Posterior cingulate gyrus (tissue), 11 donors: ENCODE measurements around the gene MCF2L.

Experiments
- DNase-seq, 10 donors: peaks; one replicate each; pipeline versions ENCODE4 v3.0.0 to v3.0.0-alpha.2; 2020 to 2021; ENCODE audit warnings: mixed read lengths in 3 of 10
- intact Hi-C: fragments of 100-400 bp; cut with DNase I; formaldehyde crosslinking; loops from one replicate; pipeline ENCODE4 v1.15.1; 2023

The MCF2L gene

DNA sequence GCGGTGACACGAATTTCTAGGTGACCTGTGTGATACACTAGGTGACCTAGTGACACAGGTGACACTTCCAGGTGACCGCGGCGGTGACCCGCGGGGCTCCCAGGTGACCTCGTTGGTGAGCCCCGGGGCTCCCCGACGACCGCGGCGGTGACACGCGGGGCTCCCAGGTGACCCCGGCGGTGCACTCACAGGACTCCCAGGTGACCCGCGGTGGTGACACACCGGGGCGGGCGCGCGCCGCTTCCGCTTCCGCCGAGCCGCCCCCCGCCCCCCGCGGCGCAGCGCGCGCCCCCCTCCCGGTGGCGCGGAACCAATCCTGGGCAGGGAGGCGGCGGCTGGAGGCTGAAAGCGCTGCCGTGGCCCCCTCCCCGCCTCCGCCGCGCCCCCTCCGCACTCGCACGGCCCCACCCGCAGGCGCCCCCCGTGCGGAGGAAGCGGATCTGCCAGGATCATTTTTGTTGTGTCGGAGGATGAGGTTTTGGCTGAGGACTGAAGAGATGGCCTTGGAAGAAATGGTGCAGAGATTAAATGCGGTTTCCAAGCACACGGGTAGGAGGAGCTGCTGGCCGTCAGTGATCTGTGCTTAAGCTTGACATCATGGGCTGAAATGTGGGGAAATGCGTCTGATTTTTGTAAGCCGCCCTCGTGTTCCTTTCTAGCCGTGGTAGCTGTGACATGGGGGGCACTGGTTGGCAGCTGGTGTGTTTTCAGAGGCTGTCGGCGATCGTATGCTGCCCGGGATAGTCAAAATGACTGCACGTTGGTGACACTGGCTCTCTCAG lies at the start of gene MCF2L:
MCF2L (plus strand) TSS at position 305 of the 782 bp plus-strand sequence; CDS start at position 471, 166 bp downstream.
- peak in 6 of 10 donors; percentile 48 to 93 (median 72) for DNase-seq
- intact Hi-C loops, result no loop called here

- no peak for DNase-seq
- intact Hi-C loops, result no loop called here
Measured at GRCh38 chr13:112923962-112924361, 45.1 kb upstream of the MCF2L start.

DNA sequence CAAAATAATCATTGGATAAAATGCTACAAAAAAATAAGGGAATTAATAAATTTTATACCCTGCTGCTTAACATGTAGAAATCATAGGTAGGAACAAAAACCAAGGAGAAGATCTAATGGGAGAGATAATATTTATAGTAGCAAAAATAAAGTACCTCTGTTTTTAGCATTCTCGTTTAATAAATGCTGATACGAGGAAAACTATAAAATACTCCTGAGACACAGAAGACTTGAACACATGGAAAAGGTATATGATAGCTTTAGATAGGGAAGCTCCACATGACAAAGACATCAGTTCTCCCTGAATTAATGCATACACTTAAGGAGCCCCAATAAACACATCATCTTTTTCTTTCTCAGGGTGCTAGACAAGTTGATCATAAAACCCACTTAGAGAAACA lies 44.6 kb upstream of the MCF2L start:
- intact Hi-C loops, result no loop called here
- no peak for DNase-seq

- intact Hi-C loops, result no loop called here
- DNase-seq, result no peak
Measured at GRCh38 chr13:112926003-112926402, 43.0 kb upstream of the MCF2L start.

GRCh38 chr13:112926993-112927392 lies 42.0 kb upstream of the MCF2L start:
- intact Hi-C loops, result no loop called here
- DNase-seq, result no peak

GRCh38 chr13:112928020-112928971 lies 40.7 kb upstream of the MCF2L start:
- intact Hi-C loops, result no loop called here
- no peak for DNase-seq

DNA sequence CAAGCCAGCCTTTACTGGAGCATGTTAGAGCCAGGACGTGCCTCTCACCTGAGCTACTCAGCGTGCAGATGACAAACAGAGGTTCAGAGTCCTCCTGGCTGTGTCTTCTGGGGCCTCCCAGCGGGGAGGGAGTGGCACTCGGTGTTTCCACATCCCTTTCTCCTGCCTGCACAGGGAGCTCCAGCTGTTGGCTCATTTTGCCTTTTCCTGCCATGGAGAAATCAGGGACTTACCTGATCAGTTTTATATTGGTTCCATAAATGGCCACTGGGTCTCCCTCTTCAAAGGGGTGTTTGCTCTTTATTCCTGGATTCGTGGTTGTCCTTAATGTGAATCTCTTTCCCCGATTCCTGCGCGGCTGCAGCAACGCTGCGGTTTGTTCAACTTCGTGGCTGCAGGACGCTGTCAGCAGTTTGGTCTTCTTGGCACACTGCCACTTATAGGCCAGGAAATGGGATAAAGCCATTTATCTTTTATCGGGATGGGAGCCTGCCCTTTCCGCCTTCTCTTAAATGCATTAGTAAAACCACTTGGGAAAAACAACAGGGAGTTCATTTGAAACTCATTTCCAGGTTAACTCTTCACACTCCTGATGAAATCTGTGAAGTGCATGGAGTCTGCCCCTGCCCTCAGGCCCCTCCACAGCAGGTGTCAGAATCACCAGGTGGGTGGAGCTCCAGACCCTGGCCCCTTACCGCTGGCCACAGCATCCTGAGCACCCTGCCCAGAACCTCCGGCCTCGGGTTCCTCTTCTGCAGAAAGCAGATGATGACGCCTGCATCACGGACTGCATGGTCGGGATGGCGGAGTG lies 39.8 kb upstream of the MCF2L start:
- intact Hi-C loops, result no loop called here
- no peak for DNase-seq

DNA sequence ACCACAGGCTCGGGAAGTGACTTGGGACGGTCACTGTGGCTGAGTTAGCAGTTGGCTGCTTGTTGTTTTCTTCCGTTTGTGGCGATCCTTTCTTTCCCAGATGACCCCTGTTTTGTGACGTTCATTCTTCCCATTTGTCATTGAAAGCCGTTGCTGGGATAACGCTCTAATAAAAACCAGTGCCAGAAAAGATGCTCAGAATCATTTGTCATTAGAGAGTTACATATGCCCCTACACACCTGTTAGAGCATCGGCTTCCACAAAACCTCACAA lies 39.3 kb upstream of the MCF2L start:
- intact Hi-C loops, result no loop called here

GRCh38 chr13:112930192-112930591 lies 38.8 kb upstream of the MCF2L start:
- DNase-seq, result no peak
- intact Hi-C loops, result no loop called here

More for the DNA sequence above, 39.3 kb upstream of the MCF2L start:
- DNase-seq, result no peak

- intact Hi-C loops, result no loop called here
- DNase-seq, result peak in 2 of 10 donors; percentile 38 to 86
Measured at GRCh38 chr13:112931028-112931934, 37.7 kb upstream of the MCF2L start.

- DNase-seq, result no peak
- intact Hi-C loops, result no loop called here
Measured at GRCh38 chr13:112932971-112933370, 36.0 kb upstream of the MCF2L start.

DNA sequence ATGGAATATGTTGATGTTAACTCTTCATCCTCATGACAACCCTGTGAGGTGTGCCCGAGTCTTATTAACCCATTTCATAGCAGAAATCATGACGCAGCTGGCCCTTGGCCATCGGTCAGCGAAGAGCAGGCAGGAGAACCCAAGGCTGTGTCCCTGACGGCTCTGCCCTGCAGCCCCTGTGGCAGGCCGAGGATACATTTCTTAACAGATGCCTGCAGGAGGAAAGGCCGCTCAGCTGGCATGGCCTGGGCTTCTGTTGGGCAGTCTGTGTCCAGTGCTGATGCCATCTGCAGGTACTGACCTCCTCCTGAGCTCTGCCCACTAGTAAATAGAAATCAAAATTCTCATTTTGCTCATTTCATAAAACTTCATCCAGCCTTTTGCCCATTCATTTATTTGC lies 35.4 kb upstream of the MCF2L start:
- intact Hi-C loops, result no loop called here
- DNase-seq, result no peak

DNA sequence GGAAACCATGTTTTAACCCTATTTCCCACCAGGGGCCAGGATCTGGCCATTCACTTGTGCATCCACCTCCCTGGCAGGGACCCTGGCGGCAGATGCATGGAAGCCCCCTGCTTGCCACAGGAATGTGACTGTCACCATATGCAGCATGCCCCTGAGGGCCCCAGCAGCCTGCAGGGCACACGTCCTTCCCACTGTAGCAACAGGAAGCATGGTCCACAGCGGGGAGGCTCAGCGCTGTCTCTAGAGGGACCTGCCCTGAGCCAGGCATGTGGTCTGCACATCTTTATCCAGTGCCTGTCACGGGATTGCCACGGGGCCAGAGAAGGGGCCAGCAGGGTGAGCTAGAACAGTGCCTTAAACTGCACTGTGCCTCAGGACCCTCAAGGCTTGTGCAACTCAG lies 34.9 kb upstream of the MCF2L start:
- intact Hi-C loops, result no loop called here
- DNase-seq, result no peak

GRCh38 chr13:112938680-112939079 lies 30.3 kb upstream of the MCF2L start:
- intact Hi-C loops, result no loop called here
- DNase-seq, result no peak

DNA sequence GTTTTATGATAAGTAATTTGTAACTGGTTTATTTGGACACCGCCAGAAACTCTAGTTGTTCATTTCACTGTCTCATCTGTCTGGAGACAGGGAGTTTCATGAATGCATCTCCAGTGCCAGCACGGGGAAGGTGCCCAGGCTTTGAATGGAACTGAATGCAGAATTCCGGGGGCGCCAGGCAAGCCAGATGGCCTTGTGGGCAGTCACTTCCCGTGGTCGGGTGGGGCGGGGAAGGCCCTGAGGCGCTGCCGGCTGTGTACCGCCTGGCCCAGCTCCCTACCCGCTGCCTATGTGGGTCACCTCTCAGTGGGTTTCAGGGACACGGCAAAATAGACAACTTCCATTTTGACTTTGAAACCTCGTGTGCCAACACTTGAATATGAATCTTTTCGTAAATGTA lies 28.8 kb upstream of the MCF2L start:
- DNase-seq, result peak in 9 of 10 donors; percentile 44 to 95 (median 76)
- intact Hi-C loops, result loop anchor here (10.0 kb wide), 1 partner anchor 455 kb away; no protein-coding TSS in a partner anchor

DNA sequence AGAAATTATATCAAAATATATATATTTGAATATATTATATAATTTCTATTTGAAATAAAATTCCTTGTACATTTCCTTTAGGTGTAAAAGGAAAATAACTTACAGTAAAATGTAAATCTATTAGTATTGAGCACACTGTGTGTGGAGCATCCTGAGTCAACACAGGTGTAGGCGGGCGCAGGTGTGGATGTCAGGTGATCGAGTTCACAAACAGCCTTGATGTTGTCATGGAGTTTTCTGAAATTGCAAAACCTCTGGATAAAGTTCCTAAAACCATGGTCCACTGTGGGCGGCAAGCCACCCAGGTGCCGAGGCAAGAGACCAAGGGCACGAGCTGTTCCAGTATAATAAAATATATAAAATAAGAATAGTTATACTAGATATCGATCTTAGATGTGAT lies 27.7 kb upstream of the MCF2L start:
- no peak for DNase-seq
- intact Hi-C loops, result loop anchor here (10.0 kb wide), 1 partner anchor 453 kb away; no protein-coding TSS in a partner anchor

DNA sequence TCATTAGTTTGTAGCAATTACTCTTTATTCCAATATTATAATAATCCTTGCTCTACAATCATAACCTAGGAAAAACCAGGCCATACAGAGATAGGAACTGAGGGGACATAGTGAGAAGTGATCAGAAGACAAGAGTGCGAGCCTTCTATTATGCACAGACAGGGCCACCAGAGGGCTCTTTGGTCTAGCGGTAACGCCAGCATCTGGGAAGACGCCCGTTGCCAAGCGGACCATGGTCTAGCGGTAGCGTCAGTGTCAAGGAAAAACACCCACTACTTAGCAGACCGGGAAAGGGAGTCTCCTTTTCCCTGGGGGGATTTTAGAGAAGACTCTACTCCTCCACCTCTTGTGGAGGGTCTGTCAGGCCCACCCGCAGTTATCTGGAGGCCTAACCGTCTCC lies 27.2 kb upstream of the MCF2L start:
- intact Hi-C loops, result loop anchor here (2.0 to 10.0 kb wide), 2 partner anchors 87 to 453 kb away; no protein-coding TSS in a partner anchor
- peak in 5 of 10 donors; percentile 44 to 91 (median 55) for DNase-seq

- intact Hi-C loops, result loop anchor here (2.0 to 10.0 kb wide), 2 partner anchors 86 to 452 kb away; no protein-coding TSS in a partner anchor
Measured at GRCh38 chr13:112942689-112943308, 26.2 kb upstream of the MCF2L start.

More at GRCh38 chr13:112942689-112943308, 26.2 kb upstream of the MCF2L start:
- DNase-seq, result peak; percentile 90 to 99 (median 98)
